Neural progenitor cell (in vitro differentiated cells): Measurements from ENCODE around the gene FBXW4.

ENCODE experiments used
- EZH2 ChIP-seq: fragments of 200-600 bp; sonication (generic); IDR thresholded peaks from 2 replicates; pipeline ENCODE4 v1.6.1; 2017; ENCODE audit warnings: antibody characterized with exemption, mild to moderate bottlenecking, moderate library complexity
- EZH2phosphoT487 ChIP-seq: fragments of 200-600 bp; sonication (generic); IDR thresholded peaks from 2 replicates; pipeline ENCODE4 v1.6.1; 2017; ENCODE audit warnings: antibody characterized with exemption
- TF ChIP-seq, protein P1 (sequence below): fragments of 200-600 bp; sonication (generic); IDR thresholded peaks from 2 replicates; pipeline ENCODE4 v1.5.1; 2017; ENCODE audit warnings: antibody characterized with exemption, mild to moderate bottlenecking

DNA sequence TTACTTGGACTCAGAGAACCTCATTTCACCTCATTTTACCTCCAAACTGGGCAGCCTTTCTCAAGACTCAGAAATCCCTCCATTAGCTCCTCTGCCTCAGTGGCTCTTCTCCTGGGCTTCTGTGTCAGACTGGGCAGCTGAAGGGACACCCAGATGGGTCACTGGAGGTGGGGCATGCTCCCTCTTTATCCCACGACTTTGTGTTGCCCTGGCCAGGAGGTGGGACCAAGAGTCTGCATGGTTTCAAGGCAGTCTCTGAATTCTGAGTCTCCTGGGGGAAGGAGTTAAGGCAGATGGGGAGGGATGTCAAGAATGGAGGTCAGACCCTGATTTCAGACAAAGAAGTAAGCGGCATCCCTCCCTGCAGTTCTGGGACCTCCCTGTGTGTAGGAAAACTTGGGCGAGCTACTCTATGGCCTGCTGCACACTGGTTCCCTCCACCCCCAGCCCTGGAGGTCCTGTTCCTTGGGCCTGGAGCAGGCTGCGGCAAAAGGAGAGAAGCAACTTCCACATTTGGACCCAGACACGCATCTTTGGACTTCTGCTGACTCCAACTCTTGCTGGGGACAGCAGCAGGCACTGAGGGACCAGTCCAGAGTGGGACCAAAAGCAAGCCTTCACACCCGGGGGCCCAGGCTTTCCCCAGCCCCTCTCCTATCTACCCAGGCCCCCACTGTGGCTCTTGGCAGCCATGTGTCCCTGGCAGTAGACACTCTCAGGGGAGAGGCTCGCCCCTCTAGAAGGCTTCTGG lies 117.7 kb downstream of the FBXW4 start:
- TF ChIP-seq, protein P1, sequence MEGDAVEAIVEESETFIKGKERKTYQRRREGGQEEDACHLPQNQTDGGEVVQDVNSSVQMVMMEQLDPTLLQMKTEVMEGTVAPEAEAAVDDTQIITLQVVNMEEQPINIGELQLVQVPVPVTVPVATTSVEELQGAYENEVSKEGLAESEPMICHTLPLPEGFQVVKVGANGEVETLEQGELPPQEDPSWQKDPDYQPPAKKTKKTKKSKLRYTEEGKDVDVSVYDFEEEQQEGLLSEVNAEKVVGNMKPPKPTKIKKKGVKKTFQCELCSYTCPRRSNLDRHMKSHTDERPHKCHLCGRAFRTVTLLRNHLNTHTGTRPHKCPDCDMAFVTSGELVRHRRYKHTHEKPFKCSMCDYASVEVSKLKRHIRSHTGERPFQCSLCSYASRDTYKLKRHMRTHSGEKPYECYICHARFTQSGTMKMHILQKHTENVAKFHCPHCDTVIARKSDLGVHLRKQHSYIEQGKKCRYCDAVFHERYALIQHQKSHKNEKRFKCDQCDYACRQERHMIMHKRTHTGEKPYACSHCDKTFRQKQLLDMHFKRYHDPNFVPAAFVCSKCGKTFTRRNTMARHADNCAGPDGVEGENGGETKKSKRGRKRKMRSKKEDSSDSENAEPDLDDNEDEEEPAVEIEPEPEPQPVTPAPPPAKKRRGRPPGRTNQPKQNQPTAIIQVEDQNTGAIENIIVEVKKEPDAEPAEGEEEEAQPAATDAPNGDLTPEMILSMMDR = no peak
- TF ChIP-seq EZH2 (no peak), EZH2phosphoT487 (no peak)
